SH-SY5Y (cell line): ENCODE data around the gene ARHGAP8.
A peak's percentile ranks its signal among the peaks of the same experiment; 100 is the strongest.

ENCODE experiments used
- GATA2 ChIP-seq: IDR thresholded peaks from 2 replicates; pipeline ENCODE4 v1.6.1; 2011; ENCODE audit warnings: mild to moderate bottlenecking, low read depth, low read length
- GATA3 ChIP-seq: IDR thresholded peaks from 2 replicates; pipeline ENCODE4 v1.6.1; 2011; ENCODE audit warnings: low read depth, mild to moderate bottlenecking, low read length, moderate library complexity

ARHGAP8 gene

DNA sequence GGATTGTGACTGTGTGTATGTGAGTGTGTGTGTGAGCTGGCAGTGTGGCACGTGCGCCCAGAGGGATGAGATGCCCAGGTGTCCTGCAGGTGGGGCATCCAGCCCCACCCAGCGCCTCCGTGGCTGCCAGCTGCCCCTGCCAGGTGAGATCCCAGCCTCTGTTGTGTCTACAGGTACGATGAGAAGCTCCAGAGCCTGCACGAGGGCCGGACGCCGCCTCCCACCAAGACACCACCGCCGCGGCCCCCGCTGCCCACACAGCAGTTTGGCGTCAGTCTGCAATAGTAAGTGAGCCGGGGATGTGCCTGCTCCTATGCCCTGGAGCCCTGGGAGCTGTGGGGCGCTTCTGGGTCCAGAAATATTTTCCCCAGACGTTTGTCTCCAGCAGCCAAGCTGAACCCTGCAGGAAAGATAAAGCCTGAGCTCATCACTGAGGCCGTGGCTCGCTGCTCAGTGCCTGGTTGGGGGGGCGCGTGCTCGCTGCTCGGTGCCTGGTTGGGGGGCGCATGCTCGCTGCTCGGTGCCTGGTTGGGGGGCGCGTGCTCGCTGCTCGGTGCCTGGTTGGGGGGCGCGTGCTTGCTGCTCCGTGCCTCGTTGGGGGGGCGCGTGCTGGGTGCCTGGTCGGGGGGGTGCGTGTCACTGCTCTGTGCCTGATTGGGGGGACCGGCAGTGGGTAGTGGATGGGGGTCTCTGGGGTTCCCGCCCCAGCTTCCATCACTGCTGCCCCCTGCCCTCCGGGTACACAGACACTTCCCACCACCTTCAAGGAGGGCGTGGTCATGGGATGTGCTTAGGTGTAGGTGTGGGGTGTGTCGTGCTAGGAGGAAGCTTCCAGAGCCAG lies 73.2 kb downstream of the ARHGAP8 start:
- TF ChIP-seq GATA2 (no peak), GATA3 (no peak)

DNA sequence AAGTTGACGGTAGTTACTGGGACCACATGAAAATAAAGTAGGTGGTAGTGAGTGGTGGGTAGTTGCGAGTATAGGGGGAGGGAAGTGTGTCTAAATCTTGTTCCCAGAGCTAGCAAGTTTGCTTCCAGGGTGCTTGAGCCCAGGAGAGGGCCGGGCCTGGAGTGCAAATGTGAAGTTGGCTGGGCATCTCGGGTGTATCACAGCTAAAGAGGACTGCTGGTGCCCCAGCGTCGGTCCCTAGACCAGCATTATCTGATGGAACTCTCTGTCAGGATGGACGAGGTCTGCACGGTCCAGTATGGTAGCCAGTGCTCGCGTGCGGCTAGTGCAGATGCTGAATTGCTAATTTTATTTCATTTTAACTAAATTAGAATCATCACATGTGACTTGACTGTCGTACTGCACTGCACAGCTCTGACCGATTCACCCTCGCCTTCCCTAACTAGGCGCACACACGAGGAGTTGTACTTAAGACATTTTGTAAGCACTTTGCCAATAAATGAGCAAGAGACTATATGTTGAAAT lies 75.4 kb downstream of the ARHGAP8 start:
- TF ChIP-seq GATA3, result no peak
- TF ChIP-seq GATA2, result peak; percentile 36; the same call in 1 of the 2 replicates

DNA sequence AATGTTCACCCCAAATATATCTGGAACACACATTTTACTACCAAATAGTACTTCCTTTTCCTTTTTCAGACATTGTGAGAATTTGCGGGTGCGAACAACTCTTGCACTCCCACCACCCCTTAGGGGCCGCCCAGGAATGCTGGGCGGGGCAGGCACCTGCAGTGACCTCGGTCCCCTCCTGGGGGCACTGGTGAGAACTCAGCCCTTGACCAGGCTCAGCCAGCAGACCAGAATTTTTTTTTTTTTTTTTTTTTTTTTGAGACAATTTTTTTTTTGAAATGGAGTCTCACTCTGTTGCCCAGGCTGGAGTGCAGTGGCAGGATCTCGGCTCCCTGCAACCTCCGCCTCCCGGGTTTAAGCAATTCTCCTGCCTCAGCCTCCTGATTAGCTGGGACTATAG lies 75.8 kb downstream of the ARHGAP8 start:
- TF ChIP-seq GATA3, result no peak
- TF ChIP-seq GATA2, result no peak

DNA sequence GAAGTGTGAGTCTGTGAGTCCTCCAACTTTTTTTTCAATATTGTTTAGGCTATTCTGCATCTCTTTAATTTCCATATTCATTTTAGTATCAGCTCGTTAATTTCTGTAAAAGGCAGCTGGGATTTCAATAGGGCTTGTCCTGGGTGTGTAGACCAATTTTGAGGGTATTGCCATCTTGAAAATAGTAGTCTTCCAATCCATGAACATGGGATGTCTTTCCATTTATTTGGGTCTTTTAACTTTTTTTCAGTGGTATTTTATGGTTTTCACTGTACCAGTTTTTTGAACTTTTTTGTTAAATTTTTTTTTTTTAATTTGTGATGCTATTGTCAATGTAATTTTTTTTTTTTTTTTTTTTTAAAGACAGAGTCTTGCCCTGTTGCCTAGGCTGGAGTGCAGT lies 79.5 kb downstream of the ARHGAP8 start:
- TF ChIP-seq GATA2 (no peak), GATA3 (no peak)

DNA sequence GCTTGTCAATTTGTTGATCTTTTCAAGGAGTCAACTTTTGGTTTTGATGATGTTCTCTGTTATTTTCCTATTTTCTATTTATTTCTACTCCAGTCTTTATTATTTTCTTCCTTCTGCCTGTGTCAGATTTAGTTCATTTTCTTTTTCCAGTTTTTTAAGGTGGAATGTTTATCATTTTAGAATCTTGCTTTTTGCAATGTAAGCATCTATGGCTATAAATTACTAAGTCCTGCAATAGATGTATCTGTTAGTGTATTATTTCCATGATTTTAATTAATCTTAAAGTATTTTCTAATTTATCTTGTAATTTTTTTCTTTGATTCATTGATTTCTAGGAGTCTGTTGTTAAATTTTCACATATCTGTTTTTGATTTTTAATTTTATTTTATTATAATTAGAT lies 81.7 kb downstream of the ARHGAP8 start:
- no peak for TF ChIP-seq GATA2
- no peak for TF ChIP-seq GATA3

- no peak for TF ChIP-seq GATA3
- no peak for TF ChIP-seq GATA2
Measured at GRCh38 chr22:44837481-44837880, 85.1 kb downstream of the ARHGAP8 start.

GRCh38 chr22:44838316-44839016 lies 86.1 kb downstream of the ARHGAP8 start:
- no peak for TF ChIP-seq GATA3
- no peak for TF ChIP-seq GATA2

GRCh38 chr22:44839061-44839460 lies 86.7 kb downstream of the ARHGAP8 start:
- TF ChIP-seq GATA2 (no peak), GATA3 (no peak)

- TF ChIP-seq GATA2 (no peak), GATA3 (no peak)
Measured at GRCh38 chr22:44839721-44840120, 87.3 kb downstream of the ARHGAP8 start.

DNA sequence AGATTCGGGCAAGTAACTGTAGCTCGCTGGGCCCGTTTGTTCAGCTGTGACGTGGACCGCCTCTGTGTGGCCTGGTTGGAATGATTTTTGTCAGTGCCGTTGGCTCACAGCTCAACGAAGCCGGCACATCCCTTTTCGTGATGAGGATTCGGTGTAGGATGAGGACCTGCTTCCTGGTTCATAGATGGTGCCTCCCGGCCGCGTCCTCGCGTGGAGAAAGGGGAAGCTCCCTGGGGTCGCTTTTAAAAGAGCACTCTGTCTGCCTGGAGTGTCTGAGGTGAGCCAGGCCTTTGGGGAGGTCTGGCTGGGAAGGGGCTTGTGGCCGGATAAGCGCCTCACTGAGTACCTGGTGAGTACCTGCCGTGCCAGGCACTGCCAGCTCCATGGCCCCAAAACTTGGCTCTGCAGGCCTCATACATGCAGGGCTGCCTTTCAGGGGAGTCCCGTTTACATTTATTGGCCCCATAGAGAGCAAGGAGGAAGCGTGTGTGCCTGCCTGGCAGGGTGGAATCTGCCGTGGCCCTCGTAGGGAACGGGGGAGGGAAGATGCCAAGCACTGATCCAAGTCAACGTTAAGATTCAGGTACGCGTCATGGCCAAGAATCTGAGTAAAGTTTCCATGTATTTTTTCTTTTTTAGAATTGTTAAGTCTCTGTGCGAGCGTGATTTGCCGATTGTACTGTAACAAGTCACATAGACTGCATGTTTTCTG lies 88.4 kb downstream of the ARHGAP8 start:
- no peak for TF ChIP-seq GATA3
- TF ChIP-seq GATA2, result no peak

DNA sequence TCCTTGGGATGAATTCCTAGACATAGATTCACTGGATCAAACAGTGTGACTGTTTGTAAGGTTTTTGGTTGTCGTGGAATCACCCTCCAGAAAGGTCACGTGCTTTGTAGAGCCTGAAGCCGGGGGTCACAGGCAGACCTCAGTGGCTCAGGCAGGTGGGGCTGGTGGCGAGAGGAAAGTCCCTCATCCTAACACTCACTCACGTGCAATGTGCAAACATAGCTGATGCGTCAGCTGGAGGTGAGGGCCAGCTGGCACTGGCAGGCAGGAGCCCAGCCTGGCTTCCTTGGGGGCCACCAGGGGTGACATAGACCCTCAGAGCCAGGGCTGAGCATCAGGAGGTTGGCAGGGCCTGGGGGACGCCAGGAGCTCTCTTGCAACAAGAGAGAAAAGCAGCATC lies 90.0 kb downstream of the ARHGAP8 start:
- TF ChIP-seq GATA2, result no peak
- TF ChIP-seq GATA3, result no peak

DNA sequence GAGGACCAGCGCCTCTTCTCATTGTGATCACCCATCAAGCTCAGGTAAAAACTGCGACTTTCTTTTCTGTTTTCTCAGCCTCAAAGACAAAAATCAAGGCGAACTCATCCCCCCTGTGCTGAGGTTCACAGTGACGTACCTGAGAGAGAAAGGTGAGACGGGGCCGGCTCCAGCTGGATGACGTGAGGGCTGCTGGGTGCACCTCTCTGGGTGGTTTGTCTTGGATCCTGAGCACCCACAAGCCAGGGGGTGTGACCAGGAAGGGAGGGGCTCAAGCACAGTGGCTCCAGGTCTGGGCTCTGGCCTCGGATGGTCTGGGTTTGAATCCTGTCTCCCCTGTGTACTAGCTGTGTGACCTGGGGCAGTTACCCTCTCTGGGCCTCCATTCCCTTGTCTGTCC lies 92.8 kb downstream of the ARHGAP8 start:
- TF ChIP-seq GATA2 (no peak), GATA3 (no peak)

DNA sequence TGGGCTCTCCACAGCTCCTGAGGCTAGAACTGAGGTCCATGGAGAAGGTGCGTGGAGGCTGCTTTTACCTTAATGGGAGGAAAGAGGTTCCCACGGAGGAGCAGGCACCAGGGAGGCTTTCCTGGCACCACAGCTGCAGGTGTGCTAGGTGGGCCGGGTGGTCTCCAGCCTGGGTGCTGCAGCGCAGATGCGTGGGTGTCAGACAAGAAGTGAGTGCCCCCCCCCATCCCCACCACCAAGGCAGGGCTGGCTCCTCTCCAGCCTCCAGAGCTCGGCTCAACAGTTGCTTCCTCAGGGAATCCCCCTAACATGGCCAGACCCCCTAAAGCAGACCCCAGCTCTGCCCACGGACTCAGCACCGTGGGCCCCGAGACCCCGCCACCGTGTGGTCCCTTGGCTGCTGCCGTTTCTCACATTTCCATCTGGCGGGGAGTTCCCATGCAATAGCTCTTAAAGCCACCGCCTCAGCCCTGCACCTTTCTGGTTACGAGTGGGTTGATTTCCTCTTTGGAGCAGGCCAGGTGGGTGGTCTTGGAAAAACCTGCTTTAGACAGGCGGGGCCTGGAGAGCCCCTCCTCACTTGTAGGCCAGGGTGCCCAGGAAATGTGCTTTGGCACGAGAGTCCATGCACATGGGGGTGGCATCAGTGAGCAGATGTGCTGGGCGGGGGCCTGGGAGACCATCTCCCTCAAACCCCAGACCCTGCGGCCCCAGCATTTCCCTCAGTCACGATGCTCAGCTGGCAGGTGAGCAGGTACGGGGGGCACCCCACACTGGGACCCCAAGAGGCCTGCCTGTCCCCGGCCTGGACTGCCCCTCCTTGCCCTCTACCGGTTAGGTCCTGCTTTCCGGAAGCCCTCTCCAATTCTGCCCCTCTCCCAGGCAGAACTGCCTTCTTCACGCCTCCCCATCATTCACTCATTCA lies 93.7 kb downstream of the ARHGAP8 start:
- no peak for TF ChIP-seq GATA3
- TF ChIP-seq GATA2, result no peak

GRCh38 chr22:44846726-44847275 lies 94.4 kb downstream of the ARHGAP8 start:
- TF ChIP-seq GATA3 (no peak), GATA2 (no peak)
